ENCODE results near the gene KRTAP21-1.

GRCh38 chr21:30779249-30779648 is 24.0 kb upstream of the KRTAP21-1 start:
- TF ChIP-seq POLR2AphosphoS5 (IDR thresholded peaks at IDR 0.05; ENCODE audit: insufficient read depth in 1 of 2, low read depth in 1 of 2) (no peak), CTCF (IDR thresholded peaks at IDR 0.05) (no peak), POLR2A (IDR thresholded peaks at IDR 0.05) (no peak)

Data from vagina (tissue), 2 donors.